Heart left ventricle (tissue), 13 donors: Measurements from ENCODE around the gene NMU.
A peak's percentile ranks its signal among the peaks of the same experiment; 100 is the strongest.

Experiments
- CTCF ChIP-seq, 12 donors: fragments of 200-600 bp; sonication (generic) in 4 of 12; IDR thresholded peaks; one replicate each; pipeline versions ENCODE4 v1.5.0 to v1.8.0; 2018 to 2022; ENCODE audit warnings: antibody characterized with exemption in 12 of 12, mild to moderate bottlenecking in 5 of 12
- POLR2A ChIP-seq, 2 donors: fragments of 450-650 bp; IDR thresholded peaks; one replicate each; pipeline ENCODE4 v1.6.1; 2017; ENCODE audit warnings: antibody characterized with exemption in 2 of 2, mild to moderate bottlenecking in 2 of 2, moderate library complexity in 2 of 2
- donor health status: ischemic (EF 13 %, LVEDD 7.1; RV severe dilation, severe dysfunction).
- donor health status: DM: no; HTN: yes; CAD: no.
- donor health status: DM: no; HTN: no; CAD: no.
- donor health status: ischemic (EF 25% LVEDD 6.9; RV normal size, moderate dysfunction).
- donor health status: ischemic (EF 25% LVEDD 5.7; RV mildly dilated, moderate dysfunction).
- donor health status: ischemic (EF 35%, LVEDD 5.7; RV mildly dilated, moderate dysfunction).
- donor health status: nonischemic (EF 11% LVEDD 7.7; RV severe dilation, severe dysfunction).
- donor health status: DM: yes; HTN: yes; CAD: no.
- donor health status: PGD.
- donor health status: ischemic (EF 29% LVEDD 5.4; RV normal size, mild dysfunction).
- donor health status: nonischemic (EF 23%, LVEDD 6.1; RV moderate dilation, normal function).

DNA sequence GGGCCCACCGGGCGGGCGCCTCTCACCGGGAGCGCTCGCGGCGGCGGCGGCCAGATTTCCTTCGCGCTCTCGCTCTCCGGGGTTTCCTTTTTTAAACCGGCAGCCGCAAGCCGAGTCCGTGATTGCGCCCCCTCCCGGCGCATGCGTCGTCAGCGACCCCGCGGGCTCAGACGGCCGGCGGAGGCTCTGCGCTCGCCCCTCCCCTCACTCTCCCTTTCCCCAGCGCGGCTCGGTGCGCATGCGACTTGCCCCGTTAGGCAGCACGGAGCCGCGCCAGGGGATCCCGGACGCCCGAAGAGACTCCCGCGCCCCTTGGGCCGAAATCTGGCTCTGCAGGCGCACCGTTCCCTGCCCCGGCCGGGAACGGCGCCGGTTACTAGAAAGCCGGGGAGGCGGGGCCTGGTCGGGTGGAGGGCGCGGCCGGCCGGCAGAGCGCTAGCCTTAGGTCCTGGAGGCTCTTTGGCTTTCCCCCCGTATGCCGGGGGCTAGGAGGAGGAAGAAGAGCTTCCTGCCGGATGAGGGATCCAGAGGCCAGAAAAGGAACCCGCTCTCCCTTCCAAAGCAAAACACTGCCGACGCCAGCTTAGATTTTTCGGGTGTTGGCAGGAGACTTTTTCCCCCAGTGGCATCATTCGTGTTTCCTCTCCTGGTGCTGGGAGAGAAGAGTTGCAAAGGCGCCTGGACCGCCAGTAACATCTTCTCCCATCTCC is 89.2 kb downstream of the NMU start, which contains the start of gene CLOCK:
- TF ChIP-seq CTCF (IDR thresholded peaks at IDR 0.05) = peak; percentile 41 to 81 (median 66)
- peak in 1 of 2 donors; percentile 75 for TF ChIP-seq POLR2A (IDR thresholded peaks at IDR 0.05)
